Measurements from ENCODE around the gene LRRC75A. TPM values are rescaled to one million over a fixed set of nuclear protein-coding genes. Genes with fewer than 3 reads are reported as not detected.

Gene LRRC75A
- total and polyA plus RNA-seq, 2 of the 8 experiments (the other 6 are each of a cell fraction or from before 2014, with no cell fraction given) = 9.7 to 9.9 TPM

DNA sequence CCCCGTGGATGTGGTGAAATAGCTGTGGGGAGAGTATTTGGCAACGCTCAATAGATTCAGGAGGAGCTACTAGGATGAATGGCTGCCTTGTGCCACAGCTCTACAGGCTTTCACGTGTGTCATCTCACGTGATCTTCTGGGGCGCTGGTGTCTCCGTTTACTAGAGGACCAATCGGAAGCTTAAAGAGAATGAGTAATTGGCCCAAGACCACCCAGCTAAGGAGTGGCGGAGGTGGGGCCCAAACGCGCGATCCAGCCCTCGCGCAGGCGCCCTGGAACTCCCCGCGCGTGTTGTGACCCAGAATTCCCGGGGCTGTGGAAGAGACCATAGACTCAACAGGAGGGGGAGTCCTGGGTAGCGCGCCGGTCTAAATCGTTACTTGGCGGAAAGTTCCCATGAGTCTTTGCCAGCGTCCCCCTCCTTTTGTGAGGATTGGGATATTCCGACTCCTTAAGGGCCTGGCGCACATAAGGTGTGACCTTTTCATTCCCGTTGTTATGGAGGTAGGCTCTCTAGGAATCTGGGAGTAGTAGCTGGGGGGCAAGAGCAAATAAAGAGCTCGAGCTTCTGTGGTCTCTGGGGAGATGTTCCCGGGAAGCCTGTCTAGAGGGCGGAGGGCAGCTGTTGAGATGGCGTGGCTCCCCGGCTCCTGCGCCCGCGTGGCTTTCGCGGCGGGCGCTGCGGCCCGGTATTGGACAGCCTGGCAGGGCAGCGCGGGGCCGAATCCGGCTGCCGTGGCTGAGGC, 53.3 kb downstream of the LRRC75A start (continued):
- TF ChIP-seq, protein P1, sequence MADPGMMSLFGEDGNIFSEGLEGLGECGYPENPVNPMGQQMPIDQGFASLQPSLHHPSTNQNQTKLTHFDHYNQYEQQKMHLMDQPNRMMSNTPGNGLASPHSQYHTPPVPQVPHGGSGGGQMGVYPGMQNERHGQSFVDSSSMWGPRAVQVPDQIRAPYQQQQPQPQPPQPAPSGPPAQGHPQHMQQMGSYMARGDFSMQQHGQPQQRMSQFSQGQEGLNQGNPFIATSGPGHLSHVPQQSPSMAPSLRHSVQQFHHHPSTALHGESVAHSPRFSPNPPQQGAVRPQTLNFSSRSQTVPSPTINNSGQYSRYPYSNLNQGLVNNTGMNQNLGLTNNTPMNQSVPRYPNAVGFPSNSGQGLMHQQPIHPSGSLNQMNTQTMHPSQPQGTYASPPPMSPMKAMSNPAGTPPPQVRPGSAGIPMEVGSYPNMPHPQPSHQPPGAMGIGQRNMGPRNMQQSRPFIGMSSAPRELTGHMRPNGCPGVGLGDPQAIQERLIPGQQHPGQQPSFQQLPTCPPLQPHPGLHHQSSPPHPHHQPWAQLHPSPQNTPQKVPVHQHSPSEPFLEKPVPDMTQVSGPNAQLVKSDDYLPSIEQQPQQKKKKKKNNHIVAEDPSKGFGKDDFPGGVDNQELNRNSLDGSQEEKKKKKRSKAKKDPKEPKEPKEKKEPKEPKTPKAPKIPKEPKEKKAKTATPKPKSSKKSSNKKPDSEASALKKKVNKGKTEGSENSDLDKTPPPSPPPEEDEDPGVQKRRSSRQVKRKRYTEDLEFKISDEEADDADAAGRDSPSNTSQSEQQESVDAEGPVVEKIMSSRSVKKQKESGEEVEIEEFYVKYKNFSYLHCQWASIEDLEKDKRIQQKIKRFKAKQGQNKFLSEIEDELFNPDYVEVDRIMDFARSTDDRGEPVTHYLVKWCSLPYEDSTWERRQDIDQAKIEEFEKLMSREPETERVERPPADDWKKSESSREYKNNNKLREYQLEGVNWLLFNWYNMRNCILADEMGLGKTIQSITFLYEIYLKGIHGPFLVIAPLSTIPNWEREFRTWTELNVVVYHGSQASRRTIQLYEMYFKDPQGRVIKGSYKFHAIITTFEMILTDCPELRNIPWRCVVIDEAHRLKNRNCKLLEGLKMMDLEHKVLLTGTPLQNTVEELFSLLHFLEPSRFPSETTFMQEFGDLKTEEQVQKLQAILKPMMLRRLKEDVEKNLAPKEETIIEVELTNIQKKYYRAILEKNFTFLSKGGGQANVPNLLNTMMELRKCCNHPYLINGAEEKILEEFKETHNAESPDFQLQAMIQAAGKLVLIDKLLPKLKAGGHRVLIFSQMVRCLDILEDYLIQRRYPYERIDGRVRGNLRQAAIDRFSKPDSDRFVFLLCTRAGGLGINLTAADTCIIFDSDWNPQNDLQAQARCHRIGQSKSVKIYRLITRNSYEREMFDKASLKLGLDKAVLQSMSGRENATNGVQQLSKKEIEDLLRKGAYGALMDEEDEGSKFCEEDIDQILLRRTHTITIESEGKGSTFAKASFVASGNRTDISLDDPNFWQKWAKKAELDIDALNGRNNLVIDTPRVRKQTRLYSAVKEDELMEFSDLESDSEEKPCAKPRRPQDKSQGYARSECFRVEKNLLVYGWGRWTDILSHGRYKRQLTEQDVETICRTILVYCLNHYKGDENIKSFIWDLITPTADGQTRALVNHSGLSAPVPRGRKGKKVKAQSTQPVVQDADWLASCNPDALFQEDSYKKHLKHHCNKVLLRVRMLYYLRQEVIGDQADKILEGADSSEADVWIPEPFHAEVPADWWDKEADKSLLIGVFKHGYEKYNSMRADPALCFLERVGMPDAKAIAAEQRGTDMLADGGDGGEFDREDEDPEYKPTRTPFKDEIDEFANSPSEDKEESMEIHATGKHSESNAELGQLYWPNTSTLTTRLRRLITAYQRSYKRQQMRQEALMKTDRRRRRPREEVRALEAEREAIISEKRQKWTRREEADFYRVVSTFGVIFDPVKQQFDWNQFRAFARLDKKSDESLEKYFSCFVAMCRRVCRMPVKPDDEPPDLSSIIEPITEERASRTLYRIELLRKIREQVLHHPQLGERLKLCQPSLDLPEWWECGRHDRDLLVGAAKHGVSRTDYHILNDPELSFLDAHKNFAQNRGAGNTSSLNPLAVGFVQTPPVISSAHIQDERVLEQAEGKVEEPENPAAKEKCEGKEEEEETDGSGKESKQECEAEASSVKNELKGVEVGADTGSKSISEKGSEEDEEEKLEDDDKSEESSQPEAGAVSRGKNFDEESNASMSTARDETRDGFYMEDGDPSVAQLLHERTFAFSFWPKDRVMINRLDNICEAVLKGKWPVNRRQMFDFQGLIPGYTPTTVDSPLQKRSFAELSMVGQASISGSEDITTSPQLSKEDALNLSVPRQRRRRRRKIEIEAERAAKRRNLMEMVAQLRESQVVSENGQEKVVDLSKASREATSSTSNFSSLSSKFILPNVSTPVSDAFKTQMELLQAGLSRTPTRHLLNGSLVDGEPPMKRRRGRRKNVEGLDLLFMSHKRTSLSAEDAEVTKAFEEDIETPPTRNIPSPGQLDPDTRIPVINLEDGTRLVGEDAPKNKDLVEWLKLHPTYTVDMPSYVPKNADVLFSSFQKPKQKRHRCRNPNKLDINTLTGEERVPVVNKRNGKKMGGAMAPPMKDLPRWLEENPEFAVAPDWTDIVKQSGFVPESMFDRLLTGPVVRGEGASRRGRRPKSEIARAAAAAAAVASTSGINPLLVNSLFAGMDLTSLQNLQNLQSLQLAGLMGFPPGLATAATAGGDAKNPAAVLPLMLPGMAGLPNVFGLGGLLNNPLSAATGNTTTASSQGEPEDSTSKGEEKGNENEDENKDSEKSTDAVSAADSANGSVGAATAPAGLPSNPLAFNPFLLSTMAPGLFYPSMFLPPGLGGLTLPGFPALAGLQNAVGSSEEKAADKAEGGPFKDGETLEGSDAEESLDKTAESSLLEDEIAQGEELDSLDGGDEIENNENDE (IDR thresholded peaks at IDR 0.05; ENCODE audit: insufficient replicate concordance, low read length) = no peak
- TF ChIP-seq HDAC2 (IDR thresholded peaks at IDR 0.05; ENCODE audit: borderline replicate concordance in 1 of 2, low read depth in 2 of 2, low read length in 2 of 2) = no peak
- peak; percentile 19 for TF ChIP-seq ASH2L (IDR thresholded peaks at IDR 0.05; ENCODE audit: low read length)
- no peak for TF ChIP-seq KDM4A (IDR thresholded peaks at IDR 0.05; ENCODE audit: low read depth, low read length, severe bottlenecking)
- TF ChIP-seq POLR2A (IDR thresholded peaks at IDR 0.05; ENCODE audit: control extremely low read depth in 1 of 2, low read depth in 2 of 2, low read length in 2 of 2) = peak; percentile 94 to 99
- TF ChIP-seq TAF7 (optimal IDR thresholded peaks at IDR 0.05; ENCODE audit: borderline replicate concordance, low read depth, low read length) = peak; percentile 99
- peak; percentile 90 for TF ChIP-seq NRF1 (IDR thresholded peaks at IDR 0.05; ENCODE audit: low read depth, low read length)
- TF ChIP-seq EGR1 (IDR thresholded peaks at IDR 0.05; ENCODE audit: borderline replicate concordance, low read depth, low read length) = peak; percentile 27; the same call in 1 of the 2 replicates
- TF ChIP-seq RBBP5 (IDR thresholded peaks at IDR 0.05; ENCODE audit: borderline replicate concordance, low read depth, low read length) = no peak
- peak; percentile 44 to 85; a peak in 1 of 4 replicates for TF ChIP-seq SIN3A (conservative IDR thresholded peaks at IDR 0.05 in 1 of 2, IDR thresholded peaks at IDR 0.05 in 1 of 2; ENCODE audit: low read depth in 1 of 2, low read length in 2 of 2)

Measured in H1 (cell line).